ENCODE results near the gene COX20. TPM values are rescaled to one million over a fixed set of nuclear protein-coding genes. Genes with fewer than 3 reads are reported as not detected.

COX20 gene
- total and polyA plus RNA-seq, 10 of the 15 experiments (the other 5 are each of a cell fraction or from before 2014, with no cell fraction given), result 22.8 to 112 (median 52.7) TPM

GRCh38 chr1:244869950-244870349 lies 34.5 kb downstream of the COX20 start:
- Histone ChIP-seq H3K9ac (ENCODE audit: control insufficient read depth, insufficient read depth, low read length) (no peak overlapping the region), H3K27ac (ENCODE audit: control insufficient read depth, insufficient read depth) (no peak overlapping the region), H3K4me3 (no peak overlapping the region), H3K79me2 (ENCODE audit: control insufficient read depth, insufficient read depth, low read length) (peaks cover 3% of the 10 kb centered on the region; the same call in 1 of the 2 replicates), H3K9me3 (replicated peaks; ENCODE audit: control insufficient read depth, insufficient read depth, low read length) (no peaks in the 10 kb centered on the region), H3K36me3 (ENCODE audit: control insufficient read depth in 2 of 2, insufficient read depth in 2 of 2, low read length in 1 of 2) (no peaks in the 10 kb centered on the region), H4K20me1 (ENCODE audit: control insufficient read depth, insufficient read depth) (no peaks in the 10 kb centered on the region), H2AFZ (ENCODE audit: control insufficient read depth, low read depth, low read length) (no peak overlapping the region), H3K4me1 (ENCODE audit: control insufficient read depth, insufficient read depth, low read length) (no peaks in the 10 kb centered on the region), H3K4me2 (ENCODE audit: control insufficient read depth, insufficient read depth) (no peak overlapping the region), H3K27me3 (replicated peaks in 1 of 2; ENCODE audit: control insufficient read depth in 2 of 2, insufficient read depth in 2 of 2, low read length in 1 of 2) (no peaks in the 10 kb centered on the region)
- ATAC-seq, result no peak
- no TSS peak for BruUV-seq (replicated peaks)
- in situ Hi-C loops (cut with MboI) (no loop called here), intact Hi-C loops (cut with micrococcal nuclease; ENCODE audit: unreplicated experiment) (no loop called here)
- RAD21 ChIA-PET (ENCODE audit: unreplicated experiment), result no interaction called here
- CTCF ChIA-PET, result interaction anchor here (0.6 to 1.8 kb wide), 2 partner anchors 69 to 124 kb away, joined by 3 to 6 read pairs; no protein-coding TSS in a partner anchor
- DNase-seq (ENCODE audit: low read depth, low spot score), result no peak
- TF ChIP-seq MEF2B (IDR thresholded peaks at IDR 0.05; ENCODE audit: partially characterized antibody, poor library complexity, severe bottlenecking) (no peak), NR2C2 (IDR thresholded peaks at IDR 0.05; ENCODE audit: borderline replicate concordance, control insufficient read depth, insufficient read length, low read depth) (no peak), BMI1 (IDR thresholded peaks at IDR 0.05; ENCODE audit: borderline replicate concordance) (no peak), SIN3A (IDR thresholded peaks at IDR 0.05; ENCODE audit: low read depth, low read length) (no peak), ATF7 (IDR thresholded peaks at IDR 0.05; ENCODE audit: low read depth) (no peak), SMC3 (IDR thresholded peaks at IDR 0.05; ENCODE audit: borderline replicate concordance, low read length) (no peak), ZBED1 (IDR thresholded peaks at IDR 0.05; ENCODE audit: borderline replicate concordance) (no peak), MYB (IDR thresholded peaks at IDR 0.05; ENCODE audit: borderline replicate concordance, low read depth, low read length) (no peak), SMAD1 (IDR thresholded peaks at IDR 0.05; ENCODE audit: low read depth, partially characterized antibody) (no peak), ZZZ3 (IDR thresholded peaks at IDR 0.05; ENCODE audit: control insufficient read depth, insufficient read length, low read depth) (no peak), EZH2 (IDR thresholded peaks at IDR 0.05; ENCODE audit: borderline replicate concordance, control insufficient read depth, low read depth, low read length) (no peak), MTA3 (IDR thresholded peaks at IDR 0.05; ENCODE audit: borderline replicate concordance, low read length) (no peak)
- TF ChIP-seq, protein P1, sequence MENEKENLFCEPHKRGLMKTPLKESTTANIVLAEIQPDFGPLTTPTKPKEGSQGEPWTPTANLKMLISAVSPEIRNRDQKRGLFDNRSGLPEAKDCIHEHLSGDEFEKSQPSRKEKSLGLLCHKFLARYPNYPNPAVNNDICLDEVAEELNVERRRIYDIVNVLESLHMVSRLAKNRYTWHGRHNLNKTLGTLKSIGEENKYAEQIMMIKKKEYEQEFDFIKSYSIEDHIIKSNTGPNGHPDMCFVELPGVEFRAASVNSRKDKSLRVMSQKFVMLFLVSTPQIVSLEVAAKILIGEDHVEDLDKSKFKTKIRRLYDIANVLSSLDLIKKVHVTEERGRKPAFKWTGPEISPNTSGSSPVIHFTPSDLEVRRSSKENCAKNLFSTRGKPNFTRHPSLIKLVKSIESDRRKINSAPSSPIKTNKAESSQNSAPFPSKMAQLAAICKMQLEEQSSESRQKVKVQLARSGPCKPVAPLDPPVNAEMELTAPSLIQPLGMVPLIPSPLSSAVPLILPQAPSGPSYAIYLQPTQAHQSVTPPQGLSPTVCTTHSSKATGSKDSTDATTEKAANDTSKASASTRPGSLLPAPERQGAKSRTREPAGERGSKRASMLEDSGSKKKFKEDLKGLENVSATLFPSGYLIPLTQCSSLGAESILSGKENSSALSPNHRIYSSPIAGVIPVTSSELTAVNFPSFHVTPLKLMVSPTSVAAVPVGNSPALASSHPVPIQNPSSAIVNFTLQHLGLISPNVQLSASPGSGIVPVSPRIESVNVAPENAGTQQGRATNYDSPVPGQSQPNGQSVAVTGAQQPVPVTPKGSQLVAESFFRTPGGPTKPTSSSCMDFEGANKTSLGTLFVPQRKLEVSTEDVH (IDR thresholded peaks at IDR 0.05; ENCODE audit: low read depth, partially characterized antibody), result no peak
- TF ChIP-seq, protein P2, sequence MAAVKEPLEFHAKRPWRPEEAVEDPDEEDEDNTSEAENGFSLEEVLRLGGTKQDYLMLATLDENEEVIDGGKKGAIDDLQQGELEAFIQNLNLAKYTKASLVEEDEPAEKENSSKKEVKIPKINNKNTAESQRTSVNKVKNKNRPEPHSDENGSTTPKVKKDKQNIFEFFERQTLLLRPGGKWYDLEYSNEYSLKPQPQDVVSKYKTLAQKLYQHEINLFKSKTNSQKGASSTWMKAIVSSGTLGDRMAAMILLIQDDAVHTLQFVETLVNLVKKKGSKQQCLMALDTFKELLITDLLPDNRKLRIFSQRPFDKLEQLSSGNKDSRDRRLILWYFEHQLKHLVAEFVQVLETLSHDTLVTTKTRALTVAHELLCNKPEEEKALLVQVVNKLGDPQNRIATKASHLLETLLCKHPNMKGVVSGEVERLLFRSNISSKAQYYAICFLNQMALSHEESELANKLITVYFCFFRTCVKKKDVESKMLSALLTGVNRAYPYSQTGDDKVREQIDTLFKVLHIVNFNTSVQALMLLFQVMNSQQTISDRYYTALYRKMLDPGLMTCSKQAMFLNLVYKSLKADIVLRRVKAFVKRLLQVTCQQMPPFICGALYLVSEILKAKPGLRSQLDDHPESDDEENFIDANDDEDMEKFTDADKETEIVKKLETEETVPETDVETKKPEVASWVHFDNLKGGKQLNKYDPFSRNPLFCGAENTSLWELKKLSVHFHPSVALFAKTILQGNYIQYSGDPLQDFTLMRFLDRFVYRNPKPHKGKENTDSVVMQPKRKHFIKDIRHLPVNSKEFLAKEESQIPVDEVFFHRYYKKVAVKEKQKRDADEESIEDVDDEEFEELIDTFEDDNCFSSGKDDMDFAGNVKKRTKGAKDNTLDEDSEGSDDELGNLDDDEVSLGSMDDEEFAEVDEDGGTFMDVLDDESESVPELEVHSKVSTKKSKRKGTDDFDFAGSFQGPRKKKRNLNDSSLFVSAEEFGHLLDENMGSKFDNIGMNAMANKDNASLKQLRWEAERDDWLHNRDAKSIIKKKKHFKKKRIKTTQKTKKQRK (IDR thresholded peaks at IDR 0.05; ENCODE audit: low read depth, low read length), result no peak
- POLR2A ChIA-PET, result interaction anchor here (0.6 kb wide), 1 partner anchor 116 kb away, joined by 4 read pairs; no protein-coding TSS in a partner anchor
- 71% methylated on average over 4 of the region's 4 CpGs for WGBS (ENCODE audit: insufficient coverage, insufficient replicate concordance, low lambda C conversion rate, missing lambda C conversion rate)
- SMC1A ChIA-PET (ENCODE audit: uncharacterized antibody, unreplicated experiment), result interaction anchor here (0.7 to 1.2 kb wide), 2 partner anchors 25 to 173 kb away, joined by 3 to 6 read pairs; no protein-coding TSS in a partner anchor
- FAIRE-seq, result no peak
